ENCODE data around the gene IL20RA.

DNA sequence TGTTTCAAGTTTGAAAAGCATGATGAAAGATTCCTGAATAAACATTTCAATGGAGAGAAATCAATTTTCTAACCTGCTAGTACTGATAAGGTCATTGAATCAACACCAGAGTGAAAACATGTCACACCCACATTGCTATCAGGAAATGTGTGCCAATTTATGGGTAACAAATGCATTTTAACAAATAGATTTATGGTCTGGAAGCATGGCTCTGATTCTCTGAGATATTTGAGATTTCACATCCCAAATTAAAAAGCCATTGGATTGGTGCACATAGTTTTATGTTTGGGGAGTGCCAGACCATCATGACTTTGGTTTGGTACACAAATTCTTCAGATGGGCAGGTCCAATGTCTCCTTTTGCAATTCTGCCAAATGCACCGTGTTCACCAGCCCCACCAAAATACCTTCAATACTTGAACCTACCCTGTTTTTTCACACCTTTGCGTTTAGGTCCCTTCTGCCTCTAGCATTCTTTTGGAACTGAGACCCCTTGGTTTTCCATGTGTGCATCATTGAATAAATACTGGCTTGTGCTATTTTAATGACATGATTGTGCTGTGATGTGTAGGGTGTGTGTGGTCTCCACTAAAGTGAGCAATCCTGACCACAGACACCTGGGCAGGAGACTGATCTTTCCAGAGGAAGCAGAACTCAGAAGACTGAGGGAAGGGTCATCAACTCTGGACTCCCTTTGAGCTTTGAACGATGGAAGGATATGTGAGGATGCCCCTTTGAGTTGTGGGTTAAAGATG, 20.4 kb downstream of the IL20RA start:
- TF ChIP-seq, protein P1, sequence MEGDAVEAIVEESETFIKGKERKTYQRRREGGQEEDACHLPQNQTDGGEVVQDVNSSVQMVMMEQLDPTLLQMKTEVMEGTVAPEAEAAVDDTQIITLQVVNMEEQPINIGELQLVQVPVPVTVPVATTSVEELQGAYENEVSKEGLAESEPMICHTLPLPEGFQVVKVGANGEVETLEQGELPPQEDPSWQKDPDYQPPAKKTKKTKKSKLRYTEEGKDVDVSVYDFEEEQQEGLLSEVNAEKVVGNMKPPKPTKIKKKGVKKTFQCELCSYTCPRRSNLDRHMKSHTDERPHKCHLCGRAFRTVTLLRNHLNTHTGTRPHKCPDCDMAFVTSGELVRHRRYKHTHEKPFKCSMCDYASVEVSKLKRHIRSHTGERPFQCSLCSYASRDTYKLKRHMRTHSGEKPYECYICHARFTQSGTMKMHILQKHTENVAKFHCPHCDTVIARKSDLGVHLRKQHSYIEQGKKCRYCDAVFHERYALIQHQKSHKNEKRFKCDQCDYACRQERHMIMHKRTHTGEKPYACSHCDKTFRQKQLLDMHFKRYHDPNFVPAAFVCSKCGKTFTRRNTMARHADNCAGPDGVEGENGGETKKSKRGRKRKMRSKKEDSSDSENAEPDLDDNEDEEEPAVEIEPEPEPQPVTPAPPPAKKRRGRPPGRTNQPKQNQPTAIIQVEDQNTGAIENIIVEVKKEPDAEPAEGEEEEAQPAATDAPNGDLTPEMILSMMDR (IDR thresholded peaks at IDR 0.05), result no peak
- no peak for TF ChIP-seq POLR2A (IDR thresholded peaks at IDR 0.05)
